ENCODE data around the gene IPO7. TPM values are rescaled to one million over a fixed set of nuclear protein-coding genes. Genes with fewer than 3 reads are reported as not detected.
"Not testable (repeated sequence)": the region's sequence is repeated elsewhere in the genome, so short reads cannot be mapped to it uniquely, and the experiment has no call there.

IPO7 gene
- total RNA-seq, 3 donors from 2014 or later: 61.8 to 123 (median 109) TPM

GRCh38 chr11:9448576-9449352, 64.3 kb downstream of the IPO7 start:
- H3K9me3 ChIP-seq: peaks cover 8% of the 10 kb centered on the region in 2 donors
- H3K4me3 ChIP-seq: no peak overlapping the region
- no peaks in the 10 kb centered on the region for H3K4me1 ChIP-seq
- no peaks in the 10 kb centered on the region for H3K27me3 ChIP-seq
- no peak overlapping the region for H3K27ac ChIP-seq
- intact Hi-C loops (cut with DNase I; ENCODE audit: low total_unique reads): no loop called here
- DNase-seq (ENCODE audit: low spot score in 2 of 2): no peak
- TF ChIP-seq, protein P1, sequence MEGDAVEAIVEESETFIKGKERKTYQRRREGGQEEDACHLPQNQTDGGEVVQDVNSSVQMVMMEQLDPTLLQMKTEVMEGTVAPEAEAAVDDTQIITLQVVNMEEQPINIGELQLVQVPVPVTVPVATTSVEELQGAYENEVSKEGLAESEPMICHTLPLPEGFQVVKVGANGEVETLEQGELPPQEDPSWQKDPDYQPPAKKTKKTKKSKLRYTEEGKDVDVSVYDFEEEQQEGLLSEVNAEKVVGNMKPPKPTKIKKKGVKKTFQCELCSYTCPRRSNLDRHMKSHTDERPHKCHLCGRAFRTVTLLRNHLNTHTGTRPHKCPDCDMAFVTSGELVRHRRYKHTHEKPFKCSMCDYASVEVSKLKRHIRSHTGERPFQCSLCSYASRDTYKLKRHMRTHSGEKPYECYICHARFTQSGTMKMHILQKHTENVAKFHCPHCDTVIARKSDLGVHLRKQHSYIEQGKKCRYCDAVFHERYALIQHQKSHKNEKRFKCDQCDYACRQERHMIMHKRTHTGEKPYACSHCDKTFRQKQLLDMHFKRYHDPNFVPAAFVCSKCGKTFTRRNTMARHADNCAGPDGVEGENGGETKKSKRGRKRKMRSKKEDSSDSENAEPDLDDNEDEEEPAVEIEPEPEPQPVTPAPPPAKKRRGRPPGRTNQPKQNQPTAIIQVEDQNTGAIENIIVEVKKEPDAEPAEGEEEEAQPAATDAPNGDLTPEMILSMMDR (IDR thresholded peaks at IDR 0.05): no peak
- TF ChIP-seq POLR2A (IDR thresholded peaks at IDR 0.05) (no peak), POLR2AphosphoS5 (IDR thresholded peaks at IDR 0.05) (no peak)
- H3K36me3 ChIP-seq: no peaks in the 10 kb centered on the region

- DNase-seq (ENCODE audit: low spot score in 2 of 2); H3K36me3 ChIP-seq; H3K4me1 ChIP-seq; H3K27me3 ChIP-seq; intact Hi-C loops (cut with DNase I; ENCODE audit: low total_unique reads); H3K27ac ChIP-seq; H3K9me3 ChIP-seq; H3K4me3 ChIP-seq: not testable (repeated sequence)
Observed at GRCh38 chr11:9452023-9452422, 67.6 kb downstream of the IPO7 start.

DNA sequence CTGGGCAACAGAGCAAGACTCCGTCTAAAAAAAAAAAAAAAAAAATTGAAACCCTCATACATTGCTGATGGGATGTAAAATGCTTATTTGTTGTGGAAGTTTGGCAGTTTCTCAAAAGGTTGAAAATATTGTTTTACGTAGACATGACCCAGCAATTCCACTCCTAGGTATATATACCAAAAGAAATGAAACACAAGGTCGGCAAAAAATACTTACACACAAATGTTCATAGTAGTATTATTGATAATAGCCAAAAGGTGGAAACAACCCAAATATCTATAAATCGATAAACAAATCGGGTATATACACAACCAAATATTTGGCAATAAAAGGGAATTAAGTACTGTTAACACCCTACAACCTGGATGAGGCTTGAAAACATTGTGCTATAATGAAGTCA, 71.3 kb downstream of the IPO7 start:
- DNase-seq (ENCODE audit: low spot score in 2 of 2): no peak
- Histone ChIP-seq H3K4me3 (no peak overlapping the region), H3K9me3 (peaks cover 8% of the 10 kb centered on the region in 2 donors), H3K4me1 (no peaks in the 10 kb centered on the region), H3K27ac (no peak overlapping the region), H3K27me3 (no peaks in the 10 kb centered on the region), H3K36me3 (no peaks in the 10 kb centered on the region)
- TF ChIP-seq, protein P1 (IDR thresholded peaks at IDR 0.05): no peak
- no peak for TF ChIP-seq POLR2AphosphoS5 (IDR thresholded peaks at IDR 0.05)
- no peak for TF ChIP-seq POLR2A (IDR thresholded peaks at IDR 0.05)
- intact Hi-C loops (cut with DNase I; ENCODE audit: low total_unique reads): no loop called here

- DNase-seq (ENCODE audit: low spot score in 2 of 2): no peak
- peak overlapping the region; percentile 91 to 98 (median 95) for H3K4me3 ChIP-seq
- no peaks in the 10 kb centered on the region for H3K36me3 ChIP-seq
- no peaks in the 10 kb centered on the region for H3K9me3 ChIP-seq
- intact Hi-C loops (cut with DNase I; ENCODE audit: low total_unique reads): no loop called here
- H3K27ac ChIP-seq: peak overlapping the region; percentile 99 to 100
- TF ChIP-seq POLR2AphosphoS5 (IDR thresholded peaks at IDR 0.05): no peak
- TF ChIP-seq POLR2A (IDR thresholded peaks at IDR 0.05): no peak
- TF ChIP-seq, protein P1 (IDR thresholded peaks at IDR 0.05): no peak
- no peaks in the 10 kb centered on the region for H3K27me3 ChIP-seq
- no peaks in the 10 kb centered on the region for H3K4me1 ChIP-seq
Observed at GRCh38 chr11:9459667-9460321, 75.3 kb downstream of the IPO7 start.

DNA sequence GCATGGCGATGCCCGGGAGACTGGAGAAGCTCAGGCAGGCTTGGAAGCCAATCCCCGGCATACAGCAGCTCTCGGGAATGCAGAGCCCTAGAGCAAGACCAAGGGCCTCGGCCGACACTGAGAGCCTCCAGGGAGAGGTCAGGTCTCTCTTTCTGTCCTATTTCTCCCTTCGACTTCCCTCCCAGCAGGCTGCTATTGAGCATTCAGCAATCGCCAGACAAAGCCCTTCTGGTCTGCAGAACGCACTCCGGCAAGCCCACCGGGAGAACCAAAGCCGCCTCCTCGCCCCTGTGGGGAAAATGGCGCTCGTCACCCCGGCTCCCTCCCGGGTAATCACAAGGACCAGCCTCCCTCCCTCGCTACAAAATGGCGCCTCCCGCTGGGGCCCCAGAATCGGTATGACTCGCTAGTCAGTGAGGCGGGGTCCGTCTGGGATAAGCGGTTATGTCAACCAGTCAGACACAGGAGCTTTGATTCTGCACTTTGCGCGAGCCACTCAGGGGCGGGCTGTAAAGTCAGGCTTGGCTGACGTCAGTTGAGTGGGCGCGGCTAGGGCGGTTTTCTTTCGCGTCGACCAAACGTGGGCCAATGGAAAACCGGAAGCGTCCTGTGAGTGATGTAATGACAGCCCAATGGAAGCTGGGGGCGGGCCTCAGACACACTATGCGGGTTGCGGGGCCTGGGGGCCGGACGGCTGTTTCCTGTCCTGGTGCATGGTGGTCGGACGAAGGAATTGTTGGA, 76.0 kb downstream of the IPO7 start, which contains the start of gene ZNF143:
TSS of gene ZNF143 (plus strand) at position 691 of the 741 bp plus-strand sequence. CDS start 10,297 bp downstream, outside the sequence.
- peak; percentile 100 for DNase-seq (ENCODE audit: low spot score in 2 of 2)
- H3K27me3 ChIP-seq: no peaks in the 10 kb centered on the region
- intact Hi-C loops (cut with DNase I; ENCODE audit: low total_unique reads): no loop called here
- no peaks in the 10 kb centered on the region for H3K4me1 ChIP-seq
- H3K36me3 ChIP-seq: no peaks in the 10 kb centered on the region
- TF ChIP-seq POLR2A (IDR thresholded peaks at IDR 0.05) (peak; percentile 97), POLR2AphosphoS5 (IDR thresholded peaks at IDR 0.05) (peak; percentile 98 to 99 (median 99))
- TF ChIP-seq, protein P1 (IDR thresholded peaks at IDR 0.05): peak in 1 of 3 donors; percentile 74
- H3K9me3 ChIP-seq: no peaks in the 10 kb centered on the region
- peak within 1 kb of the TSS; percentile 91 to 98 (median 95) for H3K4me3 ChIP-seq
- H3K27ac ChIP-seq: peak within 1 kb of the TSS; percentile 99 to 100

Measured in breast epithelium (tissue), 4 donors.